ENCODE results near the gene RHOG. TPM values are rescaled to one million over a fixed set of nuclear protein-coding genes. Genes with fewer than 3 reads are reported as not detected.

RHOG gene
- total and polyA plus RNA-seq, 9 of the 15 experiments (the other 6 are each of a cell fraction or from before 2014, with no cell fraction given), result 22.6 to 162 (median 80.3) TPM

- TF ChIP-seq POLR2H (tag; IDR thresholded peaks at IDR 0.05; ENCODE audit: low read depth) (peak; percentile 38; the same call in 1 of the 2 replicates), SAP30 (IDR thresholded peaks at IDR 0.05; ENCODE audit: borderline replicate concordance, insufficient read depth, low read depth, low read length, poor library complexity, severe bottlenecking) (no peak), DMBX1 (CRISPR knock-in tag; IDR thresholded peaks at IDR 0.05; ENCODE audit: borderline replicate concordance) (peak; percentile 70), ZNF584 (CRISPR knock-in tag; IDR thresholded peaks at IDR 0.05; ENCODE audit: low read depth) (peak; percentile 78; the same call in 1 of the 2 replicates), SMARCE1 (IDR thresholded peaks at IDR 0.05) (0 out of 2 replicates have a peak, but pooled peaks have one; percentile 35), ATF7 (IDR thresholded peaks at IDR 0.05) (peak; percentile 80), NR2C2 (CRISPR knock-in tag; IDR thresholded peaks at IDR 0.05) (no peak), NR2C2 (tag; IDR thresholded peaks at IDR 0.05) (peak; percentile 65), SIN3B (IDR thresholded peaks at IDR 0.05; ENCODE audit: low read depth) (no peak), LARP7 (IDR thresholded peaks at IDR 0.05) (0 out of 2 replicates have a peak, but pooled peaks have one; percentile 27), CREB1 (IDR thresholded peaks at IDR 0.05) (peak; percentile 33), CREB1 (CRISPR knock-in tag; IDR thresholded peaks at IDR 0.05) (peak; percentile 56; the same call in 1 of the 2 replicates), PRPF4 (IDR thresholded peaks at IDR 0.05; ENCODE audit: insufficient read depth, low read depth, low read length, poor library complexity, severe bottlenecking) (no peak), BACH1 (tag; IDR thresholded peaks at IDR 0.05) (peak; percentile 61; the same call in 1 of the 2 replicates), ZNF395 (CRISPR knock-in tag; IDR thresholded peaks at IDR 0.05) (peak; percentile 83), JUND (IDR thresholded peaks at IDR 0.05; ENCODE audit: borderline replicate concordance, low read depth, low read length) (no peak), JUND (tag; IDR thresholded peaks at IDR 0.05; ENCODE audit: borderline replicate concordance, low read depth, low read length) (no peak; the same call in 2 of the 3 replicates), FOSL1 (tag; conservative IDR thresholded peaks at IDR 0.05) (peak; percentile 72)
These were observed 929 bp upstream of the RHOG start (continued) for GRCh38 chr11:3841426-3842350.

Data from K562 (cell line).